SK-N-SH treated with all-trans-retinoic acid at 6 μM for 48 hours (cell line): Measurements from ENCODE around the gene LMNTD2.

Experiments
- ATAC-seq: fragments of 200-7000 bp; cut with Tn5 transposase; 3 replicates; pipeline ENCODE4 v1.9.1; 2020; ENCODE audit warnings: mild to moderate bottlenecking, moderate library complexity
- ARNTL ChIP-seq: fragments of 450-650 bp; formaldehyde crosslinking; IDR thresholded peaks from 2 replicates; pipeline ENCODE4 v1.5.0; 2020; ENCODE audit warnings: low read depth, mild to moderate bottlenecking, moderate library complexity, borderline replicate concordance
- CREB5 ChIP-seq: fragments of 250-450 bp; sonication (Bioruptor Pico); IDR thresholded peaks from 2 replicates; pipeline ENCODE4 v1.5.1; 2020; ENCODE audit warnings: low read depth, mild to moderate bottlenecking, moderate library complexity
- CSDC2 ChIP-seq: fragments of 250-450 bp; sonication (Bioruptor Pico); IDR thresholded peaks from 2 replicates; pipeline ENCODE4 v1.5.0; 2020; ENCODE audit warnings: mild to moderate bottlenecking, moderate library complexity
- CSRNP3 ChIP-seq: fragments of 250-450 bp; sonication (Bioruptor Pico); IDR thresholded peaks from 2 replicates; pipeline ENCODE4 v1.5.1; 2021; ENCODE audit warnings: mild to moderate bottlenecking, moderate library complexity
- ESRRG ChIP-seq: fragments of 250-450 bp; sonication (Bioruptor Pico); IDR thresholded peaks from 2 replicates; pipeline ENCODE4 v1.6.1; 2021; ENCODE audit warnings: mild to moderate bottlenecking
- GLIS3 ChIP-seq: fragments of 250-450 bp; sonication (Bioruptor Pico); IDR thresholded peaks from 2 replicates; pipeline ENCODE4 v1.5.0; 2020; ENCODE audit warnings: mild to moderate bottlenecking, moderate library complexity
- ISL1 ChIP-seq: fragments of 250-450 bp; sonication (Bioruptor Pico); IDR thresholded peaks from 2 replicates; pipeline ENCODE4 v2.1.2; 2022; ENCODE audit warnings: mild to moderate bottlenecking, moderate library complexity
- OSR1 ChIP-seq: fragments of 250-450 bp; sonication (Bioruptor Pico); IDR thresholded peaks from 2 replicates; pipeline ENCODE4 v1.8.0; 2022; ENCODE audit warnings: moderate library complexity, mild to moderate bottlenecking, inconsistent platforms
- PATZ1 ChIP-seq: fragments of 250-450 bp; sonication (Bioruptor Pico); IDR thresholded peaks from 2 replicates; pipeline ENCODE4 v1.8.0; 2020; ENCODE audit warnings: mild to moderate bottlenecking, moderate library complexity, borderline replicate concordance
- POU6F1 ChIP-seq: fragments of 250-450 bp; sonication (Bioruptor Pico); IDR thresholded peaks from 2 replicates; pipeline ENCODE4 v1.8.0; 2021; ENCODE audit warnings: low read depth, mild to moderate bottlenecking, moderate library complexity, borderline replicate concordance
- PPARA ChIP-seq: fragments of 250-450 bp; sonication (Bioruptor Pico); IDR thresholded peaks from 2 replicates; pipeline ENCODE4 v1.5.0; 2020; ENCODE audit warnings: mild to moderate bottlenecking, borderline replicate concordance
- RARB ChIP-seq: fragments of 250-450 bp; sonication (Bioruptor Pico); IDR thresholded peaks from 2 replicates; pipeline ENCODE4 v1.8.0; 2021; ENCODE audit warnings: mild to moderate bottlenecking, moderate library complexity
- SNAI2 ChIP-seq: fragments of 250-450 bp; sonication (Bioruptor Pico); IDR thresholded peaks from 2 replicates; pipeline ENCODE4 v1.5.0; 2020; ENCODE audit warnings: mild to moderate bottlenecking, moderate library complexity
- TCF4 ChIP-seq: fragments of 250-450 bp; sonication (Bioruptor Pico); IDR thresholded peaks from 2 replicates; pipeline ENCODE4 v1.8.0; 2021; ENCODE audit warnings: mild to moderate bottlenecking, moderate library complexity, borderline replicate concordance
- TSHZ2 ChIP-seq: fragments of 250-450 bp; sonication (Bioruptor Pico); IDR thresholded peaks from 2 replicates; pipeline ENCODE4 v1.5.0; 2020; ENCODE audit warnings: mild to moderate bottlenecking, moderate library complexity
- ZC3H10 ChIP-seq: fragments of 250-450 bp; sonication (Bioruptor Pico); IDR thresholded peaks from 2 replicates; pipeline ENCODE4 v1.5.1; 2021; ENCODE audit warnings: mild to moderate bottlenecking, moderate library complexity
- ZFP3 ChIP-seq: fragments of 250-450 bp; sonication (Bioruptor Pico); IDR thresholded peaks from 2 replicates; pipeline ENCODE4 v1.5.0; 2020; ENCODE audit warnings: mild to moderate bottlenecking, moderate library complexity
- ZFP30 ChIP-seq: fragments of 450-650 bp; formaldehyde crosslinking; IDR thresholded peaks from 2 replicates; pipeline ENCODE4 v1.5.0; 2022; ENCODE audit warnings: mild to moderate bottlenecking, moderate library complexity
- ZNF565 ChIP-seq: fragments of 450-650 bp; formaldehyde crosslinking; conservative IDR thresholded peaks from 2 replicates; pipeline ENCODE4 v1.5.0; 2020; ENCODE audit warnings: low read depth, mild to moderate bottlenecking, moderate library complexity
- ZNF70 ChIP-seq: fragments of 450-650 bp; formaldehyde crosslinking; IDR thresholded peaks from 2 replicates; pipeline ENCODE4 v1.5.0; 2020; ENCODE audit warnings: mild to moderate bottlenecking, moderate library complexity

The LMNTD2 gene

GRCh38 chr11:606245-606644, 45.7 kb upstream of the LMNTD2 start (continued):
- TF ChIP-seq CSDC2 (CRISPR knock-in tag) (no peak), OSR1 (CRISPR knock-in tag) (no peak), ZFP3 (CRISPR knock-in tag) (0 out of 2 replicates have a peak, but pooled peaks have one; percentile 30), CREB5 (CRISPR knock-in tag) (no peak), ZFP30 (no peak), ZC3H10 (CRISPR knock-in tag) (no peak)

- TF ChIP-seq CREB5 (CRISPR knock-in tag), result no peak
- no peak for TF ChIP-seq CSDC2 (CRISPR knock-in tag)
- TF ChIP-seq ZNF565, result no peak
- no peak for TF ChIP-seq ESRRG (CRISPR knock-in tag)
- TF ChIP-seq CSRNP3 (CRISPR knock-in tag), result no peak
- no peak for TF ChIP-seq SNAI2 (CRISPR knock-in tag)
- TF ChIP-seq PPARA (CRISPR knock-in tag), result no peak
- TF ChIP-seq GLIS3 (CRISPR knock-in tag), result no peak
- TF ChIP-seq ZC3H10 (CRISPR knock-in tag), result no peak
- no peak for TF ChIP-seq ZNF70
- no peak for TF ChIP-seq RARB
- no peak for TF ChIP-seq ARNTL (CRISPR knock-in tag)
- no peak for TF ChIP-seq POU6F1 (CRISPR knock-in tag)
- no peak for TF ChIP-seq TSHZ2 (CRISPR knock-in tag)
- TF ChIP-seq ISL1 (CRISPR knock-in tag), result no peak
- no peak for TF ChIP-seq PATZ1 (CRISPR knock-in tag)
- no peak for TF ChIP-seq TCF4 (CRISPR knock-in tag)
- ATAC-seq, result no peak
Measured at GRCh38 chr11:605286-606129, 45.0 kb upstream of the LMNTD2 start.
